ENCODE results near the gene KCNA3.
A peak's percentile ranks its signal among the peaks of the same experiment; 100 is the strongest.

Gene KCNA3

GRCh38 chr1:110638058-110638457 is 36.7 kb downstream of the KCNA3 start:
- DNase-seq (ENCODE audit: low spot score) = no peak

GRCh38 chr1:110637475-110637874 is 37.3 kb downstream of the KCNA3 start:
- no peak for DNase-seq (ENCODE audit: low spot score)

- DNase-seq (ENCODE audit: low spot score) = peak; percentile 47
Observed at GRCh38 chr1:110636149-110636935, 38.4 kb downstream of the KCNA3 start.

- no peak for DNase-seq (ENCODE audit: low spot score)
Observed at GRCh38 chr1:110635434-110635833, 39.3 kb downstream of the KCNA3 start.

GRCh38 chr1:110634455-110635311 is 40.1 kb downstream of the KCNA3 start:
- peak; percentile 39 for DNase-seq (ENCODE audit: low spot score)

- no peak for DNase-seq (ENCODE audit: low spot score)
Observed at GRCh38 chr1:110634086-110634454, 40.7 kb downstream of the KCNA3 start.

GRCh38 chr1:110633646-110634030 is 41.1 kb downstream of the KCNA3 start:
- DNase-seq (ENCODE audit: low spot score) = no peak

GRCh38 chr1:110631836-110632620 is 42.7 kb downstream of the KCNA3 start:
- no peak for DNase-seq (ENCODE audit: low spot score)

- DNase-seq (ENCODE audit: low spot score) = no peak
Observed at GRCh38 chr1:110630839-110631663, 43.7 kb downstream of the KCNA3 start.

GRCh38 chr1:110628323-110629105 is 46.2 kb downstream of the KCNA3 start:
- no peak for DNase-seq (ENCODE audit: low spot score)

- no peak for DNase-seq (ENCODE audit: low spot score)
Observed at GRCh38 chr1:110627764-110628163, 47.0 kb downstream of the KCNA3 start.

GRCh38 chr1:110626889-110627288 is 47.9 kb downstream of the KCNA3 start:
- DNase-seq (ENCODE audit: low spot score) = no peak

Measured in putamen (tissue), 1 donor.